HL-60/S4 treated with phorbol 12-myristate 13-acetate at 8.2 ng/mL for 4 days and 3 days (cell line): ENCODE measurements around the gene EEFSEC.

Source experiments
- in situ Hi-C: fragments of 300-500 bp; cut with MboI; formaldehyde crosslinking; loops from 2 replicates; pipeline ENCODE4 v1.15.0; 2022; ENCODE audit warnings: low sequenced_read_pairs

EEFSEC gene

GRCh38 chr3:128455786-128456748 is 302.8 kb downstream of the EEFSEC start:
- in situ Hi-C loops: no loop called here

GRCh38 chr3:128456776-128457715 is 303.8 kb downstream of the EEFSEC start:
- in situ Hi-C loops: no loop called here

DNA sequence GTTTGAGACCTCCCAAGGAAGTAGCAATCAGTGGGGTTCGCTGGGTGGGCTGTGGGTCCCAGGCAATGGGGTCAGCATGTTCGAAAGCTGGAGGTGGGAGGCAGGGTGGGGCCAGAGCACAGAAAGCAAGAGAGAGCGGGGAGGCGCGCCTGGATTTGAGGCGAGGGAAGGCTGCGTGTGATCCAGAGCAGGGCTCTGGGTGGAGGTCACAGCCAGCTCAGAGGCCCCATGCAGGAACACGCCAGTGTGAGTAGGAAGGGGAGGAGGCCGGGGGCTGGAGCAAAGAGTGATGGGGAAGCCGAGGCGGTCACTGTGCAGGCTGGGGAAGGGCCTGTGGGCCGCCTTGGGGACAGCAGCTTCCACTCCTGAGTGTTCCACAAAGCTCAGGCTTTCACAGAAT is 304.7 kb downstream of the EEFSEC start:
- in situ Hi-C loops: no loop called here
